AG04449 (cell line): ENCODE measurements around the gene MAP2K6.

ENCODE experiments used
- CTCF ChIA-PET: fragments of 350-600 bp; formaldehyde crosslinking; extraction: SDS; loops from one replicate; lab custom pipeline; 2021; ENCODE audit warnings: antibody characterized with exemption; lab: Yijun Ruan, JAX
- POLR2A ChIA-PET: fragments of 400-600, 350-600 bp; formaldehyde crosslinking; extraction: SDS; loops from one replicate; lab custom pipeline; 2020; ENCODE audit warnings: antibody characterized with exemption, inconsistent platforms; lab: Yijun Ruan, JAX
- DNase-seq: peaks from one replicate; pipeline ENCODE4 v3.0.0-alpha.2; 2010; ENCODE audit warnings: low read depth, low spot score
- H3K4me3 ChIP-seq: 2 replicates; pipeline ENCODE4 v1.5.1; 2011; ENCODE audit warnings: low read depth, mild to moderate bottlenecking, control low read depth, low read length
- TF ChIP-seq, protein P1 (sequence below): IDR thresholded peaks from one replicate; pipeline ENCODE4 v1.5.1; 2011; ENCODE audit warnings: mild to moderate bottlenecking, moderate library complexity, low read length, control low read depth, inconsistent platforms; ENCODE audit not compliant: insufficient read depth; ENCODE audit errors: missing control alignments

MAP2K6 gene

DNA sequence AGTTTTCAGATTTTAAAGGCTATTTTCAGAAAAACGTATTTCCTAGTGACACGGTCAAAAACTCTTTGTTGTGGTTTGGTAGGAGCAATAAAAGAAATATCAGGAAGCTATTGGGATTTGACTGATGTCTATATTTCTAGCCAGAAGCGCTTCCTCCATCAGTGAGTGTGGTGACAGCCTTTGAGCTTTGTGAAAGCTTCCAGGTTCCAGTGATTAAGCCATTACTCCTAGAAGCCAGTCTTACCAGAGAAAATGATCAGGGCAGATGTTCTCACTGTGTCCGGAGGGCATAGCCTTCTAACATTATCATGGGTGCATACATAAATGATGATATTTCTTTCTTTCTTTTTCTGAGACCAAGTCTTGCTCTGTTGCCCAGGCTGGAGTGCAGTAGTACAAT lies 39.6 kb downstream of the MAP2K6 start:
- TF ChIP-seq, protein P1, sequence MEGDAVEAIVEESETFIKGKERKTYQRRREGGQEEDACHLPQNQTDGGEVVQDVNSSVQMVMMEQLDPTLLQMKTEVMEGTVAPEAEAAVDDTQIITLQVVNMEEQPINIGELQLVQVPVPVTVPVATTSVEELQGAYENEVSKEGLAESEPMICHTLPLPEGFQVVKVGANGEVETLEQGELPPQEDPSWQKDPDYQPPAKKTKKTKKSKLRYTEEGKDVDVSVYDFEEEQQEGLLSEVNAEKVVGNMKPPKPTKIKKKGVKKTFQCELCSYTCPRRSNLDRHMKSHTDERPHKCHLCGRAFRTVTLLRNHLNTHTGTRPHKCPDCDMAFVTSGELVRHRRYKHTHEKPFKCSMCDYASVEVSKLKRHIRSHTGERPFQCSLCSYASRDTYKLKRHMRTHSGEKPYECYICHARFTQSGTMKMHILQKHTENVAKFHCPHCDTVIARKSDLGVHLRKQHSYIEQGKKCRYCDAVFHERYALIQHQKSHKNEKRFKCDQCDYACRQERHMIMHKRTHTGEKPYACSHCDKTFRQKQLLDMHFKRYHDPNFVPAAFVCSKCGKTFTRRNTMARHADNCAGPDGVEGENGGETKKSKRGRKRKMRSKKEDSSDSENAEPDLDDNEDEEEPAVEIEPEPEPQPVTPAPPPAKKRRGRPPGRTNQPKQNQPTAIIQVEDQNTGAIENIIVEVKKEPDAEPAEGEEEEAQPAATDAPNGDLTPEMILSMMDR: no peak
- H3K4me3 ChIP-seq: no peak overlapping the region
- CTCF ChIA-PET: no interaction called here
- DNase-seq: no peak
- POLR2A ChIA-PET: no interaction called here

DNA sequence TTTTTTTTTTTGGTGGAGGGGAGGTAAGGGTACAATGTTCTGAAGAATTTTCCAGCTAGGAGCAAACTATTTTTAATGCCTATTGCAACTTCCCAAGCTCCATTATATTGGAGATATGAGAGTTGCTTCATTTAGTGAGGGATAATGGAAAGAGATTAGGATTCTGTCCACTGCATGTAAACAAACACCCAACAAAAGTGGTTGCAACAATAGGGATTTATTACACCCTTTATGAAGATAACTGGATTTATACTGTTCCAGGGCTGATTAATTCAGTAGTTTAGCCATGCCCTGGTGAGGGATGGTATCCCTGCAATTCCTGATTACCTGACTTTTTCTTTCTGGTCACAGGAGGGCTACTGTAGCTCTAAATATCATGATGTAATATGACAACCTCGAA lies 40.5 kb downstream of the MAP2K6 start:
- no peak for DNase-seq
- no peak overlapping the region for H3K4me3 ChIP-seq
- CTCF ChIA-PET: no interaction called here
- TF ChIP-seq, protein P1: no peak
- POLR2A ChIA-PET: no interaction called here

DNA sequence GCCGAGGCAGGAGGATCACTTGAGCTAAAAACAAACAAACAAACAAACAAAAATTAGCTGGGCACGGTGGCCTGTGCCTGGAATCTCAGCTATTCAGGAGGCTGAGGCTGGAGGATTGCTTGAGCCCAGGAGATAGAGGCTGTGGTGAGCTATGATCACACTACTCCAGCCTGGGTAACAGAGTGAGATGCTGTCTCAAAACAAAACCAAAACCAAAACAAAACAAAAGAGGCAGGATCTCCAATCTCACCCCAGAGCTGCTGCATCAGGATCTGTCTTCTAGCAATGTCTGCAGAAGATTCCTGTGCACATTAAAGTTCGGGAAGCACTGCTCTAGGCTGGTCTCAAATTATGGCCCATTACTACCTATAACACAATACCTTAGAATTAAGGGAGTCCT lies 43.1 kb downstream of the MAP2K6 start:
- no peak overlapping the region for H3K4me3 ChIP-seq
- no peak for DNase-seq
- ChIA-PET POLR2A (no interaction called here), CTCF (no interaction called here)
- TF ChIP-seq, protein P1: no peak

DNA sequence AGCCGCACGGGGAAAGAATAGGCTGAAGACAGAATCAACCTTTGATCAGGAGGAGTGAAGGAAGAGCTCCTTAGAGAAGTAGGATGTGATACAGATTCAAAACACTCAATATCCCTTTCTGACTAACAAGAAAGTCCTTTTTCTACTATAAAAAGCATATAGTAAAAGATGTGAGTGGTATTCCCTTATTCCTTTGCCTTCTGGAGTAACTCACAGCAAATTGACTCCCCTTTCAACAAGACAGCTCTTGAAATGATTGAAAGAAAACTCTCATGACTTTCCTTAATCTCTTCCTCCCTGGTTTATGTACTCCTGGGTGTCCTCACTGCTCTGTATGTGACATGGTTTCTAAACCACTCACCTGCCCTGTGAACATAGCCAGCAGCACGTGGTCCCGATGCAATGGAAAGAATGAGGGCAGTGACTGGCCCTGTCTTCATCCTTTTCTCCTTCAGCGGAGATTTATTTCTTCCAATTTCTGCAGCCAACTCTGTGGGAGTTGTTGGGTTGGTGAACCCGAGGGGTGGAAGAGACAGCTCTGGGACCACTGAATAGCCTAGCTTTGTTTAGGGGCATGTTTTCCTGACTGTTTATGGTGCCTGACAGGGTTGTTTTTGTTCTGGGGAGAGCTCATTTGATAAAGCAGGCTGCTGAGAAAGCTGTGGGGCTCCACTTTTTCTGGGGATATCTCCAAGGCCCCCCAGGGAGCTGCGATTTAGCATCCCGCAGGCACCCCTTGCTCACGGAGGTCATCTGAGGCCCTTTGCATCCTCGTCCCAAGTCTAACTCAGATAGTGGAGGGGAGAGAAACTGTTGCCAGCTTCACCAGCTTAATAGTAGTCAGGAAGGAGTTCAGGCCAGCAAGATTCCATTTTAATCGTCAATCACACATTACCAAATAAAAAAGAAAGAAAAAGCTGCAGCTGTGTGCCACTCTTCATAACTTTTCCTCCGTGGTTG lies 46.7 kb downstream of the MAP2K6 start:
- TF ChIP-seq, protein P1: no peak
- no peak overlapping the region for H3K4me3 ChIP-seq
- no peak for DNase-seq
- ChIA-PET POLR2A (no interaction called here), CTCF (no interaction called here)

DNA sequence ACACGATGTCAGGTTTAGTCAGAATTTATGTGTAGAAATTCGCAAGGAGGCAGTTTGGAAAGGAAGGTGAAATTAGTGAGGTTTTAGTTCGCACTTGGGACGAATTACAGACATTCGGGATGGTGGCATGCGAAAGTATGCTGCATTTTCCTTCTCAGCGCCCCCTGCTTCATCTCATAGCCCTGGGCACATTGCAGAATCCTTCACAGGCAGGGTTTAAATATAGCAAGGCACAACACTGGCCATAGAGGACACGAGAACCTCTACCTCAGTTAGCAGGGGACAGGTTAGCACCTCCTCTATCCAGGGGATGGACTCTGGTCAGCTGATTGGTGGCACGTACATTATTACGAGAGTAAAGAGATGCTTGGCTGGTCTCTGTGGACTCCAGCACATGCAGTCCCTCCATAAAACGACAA lies 47.5 kb downstream of the MAP2K6 start:
- no peak overlapping the region for H3K4me3 ChIP-seq
- ChIA-PET POLR2A (no interaction called here), CTCF (no interaction called here)
- DNase-seq: no peak
- TF ChIP-seq, protein P1: no peak

DNA sequence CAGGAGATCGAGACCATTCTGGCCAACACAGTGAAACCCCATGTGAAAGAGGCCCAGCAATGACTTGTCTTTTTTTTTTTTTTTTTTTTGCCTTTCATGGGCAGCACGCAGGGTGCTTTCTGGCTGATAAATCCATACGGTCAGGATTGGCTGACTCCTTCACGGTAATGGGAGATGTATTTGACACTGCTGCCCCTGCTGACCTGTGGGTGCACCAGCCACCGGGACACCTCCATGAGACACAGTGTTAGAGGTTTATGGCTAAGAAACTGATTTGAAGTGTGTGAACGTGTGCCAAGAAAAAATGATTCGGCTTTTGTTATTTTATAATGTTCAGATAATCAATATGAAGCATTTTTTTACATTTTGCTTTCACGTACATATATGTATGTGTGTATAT lies 48.4 kb downstream of the MAP2K6 start:
- no peak for DNase-seq
- no peak overlapping the region for H3K4me3 ChIP-seq
- CTCF ChIA-PET: no interaction called here
- TF ChIP-seq, protein P1: no peak
- POLR2A ChIA-PET: no interaction called here
